Measurements from ENCODE around the gene NUMBL.

GRCh38 chr19:40668991-40669614 is 21.3 kb downstream of the NUMBL start:
- TF ChIP-seq, protein P1, sequence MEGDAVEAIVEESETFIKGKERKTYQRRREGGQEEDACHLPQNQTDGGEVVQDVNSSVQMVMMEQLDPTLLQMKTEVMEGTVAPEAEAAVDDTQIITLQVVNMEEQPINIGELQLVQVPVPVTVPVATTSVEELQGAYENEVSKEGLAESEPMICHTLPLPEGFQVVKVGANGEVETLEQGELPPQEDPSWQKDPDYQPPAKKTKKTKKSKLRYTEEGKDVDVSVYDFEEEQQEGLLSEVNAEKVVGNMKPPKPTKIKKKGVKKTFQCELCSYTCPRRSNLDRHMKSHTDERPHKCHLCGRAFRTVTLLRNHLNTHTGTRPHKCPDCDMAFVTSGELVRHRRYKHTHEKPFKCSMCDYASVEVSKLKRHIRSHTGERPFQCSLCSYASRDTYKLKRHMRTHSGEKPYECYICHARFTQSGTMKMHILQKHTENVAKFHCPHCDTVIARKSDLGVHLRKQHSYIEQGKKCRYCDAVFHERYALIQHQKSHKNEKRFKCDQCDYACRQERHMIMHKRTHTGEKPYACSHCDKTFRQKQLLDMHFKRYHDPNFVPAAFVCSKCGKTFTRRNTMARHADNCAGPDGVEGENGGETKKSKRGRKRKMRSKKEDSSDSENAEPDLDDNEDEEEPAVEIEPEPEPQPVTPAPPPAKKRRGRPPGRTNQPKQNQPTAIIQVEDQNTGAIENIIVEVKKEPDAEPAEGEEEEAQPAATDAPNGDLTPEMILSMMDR (IDR thresholded peaks at IDR 0.05; ENCODE audit: insufficient read depth, low read length, poor library complexity, severe bottlenecking): no peak
- TF ChIP-seq EZH2phosphoT487 (conservative IDR thresholded peaks at IDR 0.05; ENCODE audit: low read length): no peak

Measured in SU-DHL-6 (cell line).